ENCODE results near the gene NOX5. TPM values are rescaled to one million over a fixed set of nuclear protein-coding genes. Genes with fewer than 3 reads are reported as not detected.

The NOX5 gene
- total RNA-seq, 2 donors from 2014 or later: 0.26 TPM; not detected in 1

DNA sequence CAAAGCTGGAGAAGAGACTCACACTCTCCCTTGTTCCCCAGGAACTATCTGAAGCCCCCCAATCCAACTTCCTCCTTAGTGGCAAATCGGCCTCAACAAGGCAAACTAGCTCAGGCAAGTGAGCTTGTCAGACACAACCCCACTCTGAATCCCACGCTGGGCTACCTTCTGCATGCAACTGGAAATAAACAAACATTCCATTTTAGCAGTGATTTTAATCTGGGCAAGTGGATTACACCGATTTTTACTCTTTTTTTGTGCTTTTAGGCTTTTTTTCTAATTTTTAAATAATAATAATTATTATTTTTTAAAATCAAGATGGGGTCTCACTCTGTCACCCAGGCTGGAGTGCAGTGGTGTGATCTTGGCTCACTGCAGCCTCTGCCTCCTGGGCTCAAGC is 2.9 kb upstream of the NOX5 start:
- H3K27me3 ChIP-seq: no peaks in the 10 kb centered on the region
- H3K4me3 ChIP-seq: no peak overlapping the region
- intact Hi-C loops (cut with DNase I): no loop called here
- no peak overlapping the region for H3K27ac ChIP-seq
- H3K36me3 ChIP-seq (replicated peaks in 1 of 2; ENCODE audit: insufficient read depth in 1 of 2, low read depth in 2 of 2): no peaks in the 10 kb centered on the region
- 84 to 89% methylated on average over 3 of the region's 3 CpGs for WGBS, 2 donors
- H3K4me1 ChIP-seq: no peaks in the 10 kb centered on the region
- no peak for ATAC-seq
- H3K9me3 ChIP-seq: peaks cover 0 to 9% (median 0%) of the 10 kb centered on the region in 3 donors
- DNase-seq: no peak
- no peak for TF ChIP-seq POLR2A (IDR thresholded peaks at IDR 0.05)
- TF ChIP-seq, protein P1, sequence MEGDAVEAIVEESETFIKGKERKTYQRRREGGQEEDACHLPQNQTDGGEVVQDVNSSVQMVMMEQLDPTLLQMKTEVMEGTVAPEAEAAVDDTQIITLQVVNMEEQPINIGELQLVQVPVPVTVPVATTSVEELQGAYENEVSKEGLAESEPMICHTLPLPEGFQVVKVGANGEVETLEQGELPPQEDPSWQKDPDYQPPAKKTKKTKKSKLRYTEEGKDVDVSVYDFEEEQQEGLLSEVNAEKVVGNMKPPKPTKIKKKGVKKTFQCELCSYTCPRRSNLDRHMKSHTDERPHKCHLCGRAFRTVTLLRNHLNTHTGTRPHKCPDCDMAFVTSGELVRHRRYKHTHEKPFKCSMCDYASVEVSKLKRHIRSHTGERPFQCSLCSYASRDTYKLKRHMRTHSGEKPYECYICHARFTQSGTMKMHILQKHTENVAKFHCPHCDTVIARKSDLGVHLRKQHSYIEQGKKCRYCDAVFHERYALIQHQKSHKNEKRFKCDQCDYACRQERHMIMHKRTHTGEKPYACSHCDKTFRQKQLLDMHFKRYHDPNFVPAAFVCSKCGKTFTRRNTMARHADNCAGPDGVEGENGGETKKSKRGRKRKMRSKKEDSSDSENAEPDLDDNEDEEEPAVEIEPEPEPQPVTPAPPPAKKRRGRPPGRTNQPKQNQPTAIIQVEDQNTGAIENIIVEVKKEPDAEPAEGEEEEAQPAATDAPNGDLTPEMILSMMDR (IDR thresholded peaks at IDR 0.05): no peak

DNA sequence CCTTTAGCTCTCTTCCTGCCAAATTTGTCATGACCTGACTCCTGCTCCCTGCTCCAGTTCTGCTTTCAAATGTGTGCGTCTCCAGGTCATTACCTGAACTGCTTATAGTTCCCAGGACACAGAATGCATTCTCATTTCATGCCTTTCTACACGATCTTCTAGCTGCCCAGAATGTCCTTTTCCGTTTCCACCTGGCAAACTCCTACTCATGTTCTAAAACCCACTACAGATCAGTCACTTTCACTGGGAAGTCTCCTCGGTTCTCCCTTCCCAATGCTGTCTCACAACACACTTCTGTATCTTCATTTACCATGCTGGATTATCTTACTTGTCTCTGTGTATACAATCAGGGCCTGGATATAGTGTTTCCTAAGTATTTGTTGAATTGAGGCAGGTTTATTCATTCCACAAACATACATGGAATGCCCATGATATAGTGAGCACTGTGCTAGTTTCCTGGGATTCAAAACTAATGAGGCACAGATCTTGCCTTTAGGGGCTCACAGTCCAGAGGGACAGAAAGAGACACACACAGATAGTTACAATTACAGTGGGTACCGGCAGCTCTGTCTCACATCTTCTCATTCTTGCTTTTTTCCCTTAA is 1.6 kb upstream of the NOX5 start:
- no peaks in the 10 kb centered on the region for H3K4me1 ChIP-seq
- no peak for ATAC-seq
- H3K27ac ChIP-seq: no peak overlapping the region
- DNase-seq: no peak
- no peak for TF ChIP-seq POLR2A (IDR thresholded peaks at IDR 0.05)
- TF ChIP-seq, protein P1 (IDR thresholded peaks at IDR 0.05): no peak
- no peak overlapping the region for H3K4me3 ChIP-seq
- no peaks in the 10 kb centered on the region for H3K36me3 ChIP-seq (replicated peaks in 1 of 2; ENCODE audit: insufficient read depth in 1 of 2, low read depth in 2 of 2)
- peaks cover 0 to 2% (median 0%) of the 10 kb centered on the region in 3 donors for H3K9me3 ChIP-seq
- H3K27me3 ChIP-seq: no peaks in the 10 kb centered on the region
- intact Hi-C loops (cut with DNase I): no loop called here
- 80 to 89% methylated on average over 5 of the region's 5 CpGs for WGBS, 2 donors

DNA sequence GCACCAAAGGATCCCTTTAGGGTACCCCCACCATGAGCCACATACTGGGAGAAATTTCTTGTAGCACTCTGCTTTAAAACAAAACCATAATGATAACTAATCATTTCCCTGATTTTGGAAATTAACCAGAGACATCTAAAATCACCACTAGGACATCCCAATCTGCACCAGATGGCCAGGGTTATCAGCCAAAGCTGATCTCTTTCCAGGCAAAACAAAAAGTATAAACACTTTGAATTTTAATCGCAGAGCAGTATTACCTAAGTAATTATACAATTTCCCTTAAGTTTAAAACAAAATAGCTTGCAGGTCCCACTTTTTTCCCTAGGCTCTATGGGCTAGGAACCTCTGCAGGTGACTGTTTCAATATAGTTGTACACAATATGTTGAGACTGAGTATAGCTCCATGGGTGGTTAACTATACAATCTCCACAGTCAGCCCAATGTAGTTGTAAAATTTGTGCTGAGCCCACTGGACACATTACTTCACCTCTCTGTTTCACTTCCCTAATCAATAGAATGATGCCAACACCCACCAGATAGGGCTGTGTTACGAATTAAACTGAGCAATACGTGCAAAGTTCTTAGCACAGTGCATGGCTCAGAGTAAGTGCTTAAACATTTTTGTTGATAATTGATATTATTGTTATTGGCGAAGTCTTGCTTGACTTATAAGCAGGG is 629 bp upstream of the NOX5 start:
- Histone ChIP-seq H3K4me3 (no peak overlapping the region), H3K9me3 (no peaks in the 10 kb centered on the region), H3K27ac (no peak overlapping the region), H3K27me3 (no peaks in the 10 kb centered on the region), H3K36me3 (replicated peaks in 1 of 2; ENCODE audit: insufficient read depth in 1 of 2, low read depth in 2 of 2) (no peaks in the 10 kb centered on the region), H3K4me1 (no peaks in the 10 kb centered on the region)
- intact Hi-C loops (cut with DNase I): no loop called here
- WGBS, 2 donors: 79 to 89% methylated on average over 4 of the region's 4 CpGs
- no peak for TF ChIP-seq POLR2A (IDR thresholded peaks at IDR 0.05)
- TF ChIP-seq, protein P1 (IDR thresholded peaks at IDR 0.05): no peak
- no peak for ATAC-seq
- DNase-seq: no peak

DNA sequence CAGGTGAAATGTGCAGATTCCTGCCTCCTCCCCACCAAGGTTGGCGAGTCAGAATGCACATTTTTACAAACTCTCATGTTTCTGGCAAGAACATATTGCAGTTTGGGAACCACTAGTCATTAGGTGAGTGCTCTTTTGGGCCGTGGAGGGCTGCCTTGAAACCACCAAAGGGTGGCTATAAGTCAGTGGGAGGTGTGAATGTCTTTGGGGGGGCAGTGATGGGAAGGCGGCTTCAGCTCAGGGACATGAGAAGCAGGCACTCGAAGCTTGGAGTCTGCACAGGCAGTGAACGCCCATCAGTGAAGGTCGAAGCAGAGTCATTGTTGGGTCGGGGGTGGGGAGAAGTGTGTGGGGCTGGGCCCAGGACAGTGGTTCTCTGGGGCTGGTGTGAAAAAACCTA is 1.1 kb downstream of the NOX5 start:
- no peak for DNase-seq
- H3K4me1 ChIP-seq: no peaks in the 10 kb centered on the region
- ATAC-seq: no peak
- H3K36me3 ChIP-seq (replicated peaks in 1 of 2; ENCODE audit: insufficient read depth in 1 of 2, low read depth in 2 of 2): no peaks in the 10 kb centered on the region
- WGBS, 2 donors: 61 to 70% methylated on average over 6 to 7 of the region's 7 CpGs
- H3K9me3 ChIP-seq: no peaks in the 10 kb centered on the region
- intact Hi-C loops (cut with DNase I): no loop called here
- TF ChIP-seq POLR2A (IDR thresholded peaks at IDR 0.05): no peak
- TF ChIP-seq, protein P1 (IDR thresholded peaks at IDR 0.05): no peak
- no peak overlapping the region for H3K4me3 ChIP-seq
- no peak overlapping the region for H3K27ac ChIP-seq
- H3K27me3 ChIP-seq: no peaks in the 10 kb centered on the region

Measured in body of pancreas (tissue), 4 donors.